Measurements from ENCODE around the gene CST5.

Gene CST5, protein sequence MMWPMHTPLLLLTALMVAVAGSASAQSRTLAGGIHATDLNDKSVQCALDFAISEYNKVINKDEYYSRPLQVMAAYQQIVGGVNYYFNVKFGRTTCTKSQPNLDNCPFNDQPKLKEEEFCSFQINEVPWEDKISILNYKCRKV

DNA sequence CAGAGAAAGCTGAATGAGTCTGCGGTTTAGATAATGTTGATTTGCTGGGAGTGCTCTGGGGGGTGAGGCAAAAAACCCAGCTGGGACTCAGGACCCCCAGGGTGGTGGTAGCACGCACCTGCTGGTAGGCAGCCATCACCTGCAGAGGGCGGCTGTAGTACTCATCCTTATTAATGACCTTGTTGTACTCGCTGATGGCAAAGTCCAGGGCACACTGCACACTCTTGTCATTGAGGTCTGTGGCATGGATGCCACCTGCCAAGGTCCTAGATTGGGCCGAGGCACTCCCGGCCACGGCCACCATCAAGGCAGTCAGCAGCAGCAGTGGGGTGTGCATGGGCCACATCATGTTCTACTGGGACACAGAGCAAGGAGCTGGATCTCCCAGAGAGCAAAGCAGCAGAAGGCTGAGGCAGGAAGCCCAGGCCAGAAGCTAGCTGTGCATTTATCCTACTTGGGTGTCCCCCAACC is at the start of gene CST5:
Gene CST5, minus strand, starts transcription at position 421 of the 471 bp plus-strand sequence. Its CDS starts 72 bp downstream, at position 349.
- no peak for DNase-seq (ENCODE audit: low read depth)
- TF ChIP-seq, protein P1, sequence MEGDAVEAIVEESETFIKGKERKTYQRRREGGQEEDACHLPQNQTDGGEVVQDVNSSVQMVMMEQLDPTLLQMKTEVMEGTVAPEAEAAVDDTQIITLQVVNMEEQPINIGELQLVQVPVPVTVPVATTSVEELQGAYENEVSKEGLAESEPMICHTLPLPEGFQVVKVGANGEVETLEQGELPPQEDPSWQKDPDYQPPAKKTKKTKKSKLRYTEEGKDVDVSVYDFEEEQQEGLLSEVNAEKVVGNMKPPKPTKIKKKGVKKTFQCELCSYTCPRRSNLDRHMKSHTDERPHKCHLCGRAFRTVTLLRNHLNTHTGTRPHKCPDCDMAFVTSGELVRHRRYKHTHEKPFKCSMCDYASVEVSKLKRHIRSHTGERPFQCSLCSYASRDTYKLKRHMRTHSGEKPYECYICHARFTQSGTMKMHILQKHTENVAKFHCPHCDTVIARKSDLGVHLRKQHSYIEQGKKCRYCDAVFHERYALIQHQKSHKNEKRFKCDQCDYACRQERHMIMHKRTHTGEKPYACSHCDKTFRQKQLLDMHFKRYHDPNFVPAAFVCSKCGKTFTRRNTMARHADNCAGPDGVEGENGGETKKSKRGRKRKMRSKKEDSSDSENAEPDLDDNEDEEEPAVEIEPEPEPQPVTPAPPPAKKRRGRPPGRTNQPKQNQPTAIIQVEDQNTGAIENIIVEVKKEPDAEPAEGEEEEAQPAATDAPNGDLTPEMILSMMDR (IDR thresholded peaks at IDR 0.05; ENCODE audit: low read depth, low read length), result no peak
- TF ChIP-seq, protein P2, sequence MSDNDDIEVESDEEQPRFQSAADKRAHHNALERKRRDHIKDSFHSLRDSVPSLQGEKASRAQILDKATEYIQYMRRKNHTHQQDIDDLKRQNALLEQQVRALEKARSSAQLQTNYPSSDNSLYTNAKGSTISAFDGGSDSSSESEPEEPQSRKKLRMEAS (IDR thresholded peaks at IDR 0.05; ENCODE audit: low read depth, low read length), result no peak
- no peak for TF ChIP-seq MYC (IDR thresholded peaks at IDR 0.05; ENCODE audit: low read depth, low read length)
- TF ChIP-seq POLR2A (IDR thresholded peaks at IDR 0.05; ENCODE audit: extremely low read depth, insufficient read length), result no peak

DNA sequence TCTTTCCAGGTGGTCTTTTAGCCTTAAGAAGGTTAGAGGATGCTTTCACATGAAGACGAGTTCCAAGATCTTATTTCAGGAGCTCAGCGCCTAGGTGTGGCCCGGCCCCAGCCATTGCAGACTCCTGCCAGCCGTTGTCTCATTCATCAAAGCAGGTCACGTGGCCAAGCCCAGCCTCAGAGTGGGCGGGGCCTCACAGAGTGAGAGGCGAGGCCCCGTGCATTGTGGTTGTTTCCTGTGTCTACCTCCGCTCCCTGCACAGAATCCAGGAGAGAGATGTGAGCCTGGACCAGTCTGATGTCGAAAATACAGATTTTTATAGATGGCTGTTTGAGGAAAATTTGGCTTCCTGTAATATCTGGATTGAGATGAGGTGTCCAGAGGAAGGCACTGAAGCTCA is 49.2 kb upstream of the CST5 start:
- H3K4me3 ChIP-seq (ENCODE audit: low read depth, low read length), result no peak overlapping the region
- no peak for TF ChIP-seq POLR2A (IDR thresholded peaks at IDR 0.05; ENCODE audit: extremely low read depth, insufficient read length)
- TF ChIP-seq, protein P1 (IDR thresholded peaks at IDR 0.05; ENCODE audit: low read depth, low read length), result no peak
- no peak for TF ChIP-seq MYC (IDR thresholded peaks at IDR 0.05; ENCODE audit: low read depth, low read length)
- TF ChIP-seq, protein P2 (IDR thresholded peaks at IDR 0.05; ENCODE audit: low read depth, low read length), result no peak
- no peak for DNase-seq (ENCODE audit: low read depth)

More for the DNA sequence above, at the start of gene CST5:
- no peak within 1 kb of the TSS for H3K4me3 ChIP-seq (ENCODE audit: low read depth, low read length)

DNA sequence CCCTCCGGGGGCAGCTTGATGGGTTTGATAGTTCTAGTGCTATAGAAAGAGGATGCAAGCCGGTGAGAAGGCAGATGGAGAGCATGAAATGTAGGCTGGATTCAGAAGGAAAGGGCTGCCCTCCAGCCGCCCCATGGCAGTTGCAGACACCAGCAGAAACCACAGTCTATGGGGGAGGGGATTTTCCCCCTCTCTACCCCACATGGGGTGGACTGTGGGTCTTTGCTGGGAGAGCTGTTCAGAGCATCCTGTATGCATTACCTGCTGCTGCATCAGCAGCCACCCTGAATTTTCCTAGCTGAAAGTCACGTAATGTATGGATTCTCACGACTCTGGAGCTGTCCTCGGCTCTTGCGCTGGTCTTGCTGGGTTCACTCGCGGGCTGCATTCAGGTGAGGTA is 48.8 kb upstream of the CST5 start:
- TF ChIP-seq, protein P1 (IDR thresholded peaks at IDR 0.05; ENCODE audit: low read depth, low read length), result no peak
- TF ChIP-seq MYC (IDR thresholded peaks at IDR 0.05; ENCODE audit: low read depth, low read length), result no peak
- TF ChIP-seq POLR2A (IDR thresholded peaks at IDR 0.05; ENCODE audit: extremely low read depth, insufficient read length), result no peak
- no peak for DNase-seq (ENCODE audit: low read depth)

DNA sequence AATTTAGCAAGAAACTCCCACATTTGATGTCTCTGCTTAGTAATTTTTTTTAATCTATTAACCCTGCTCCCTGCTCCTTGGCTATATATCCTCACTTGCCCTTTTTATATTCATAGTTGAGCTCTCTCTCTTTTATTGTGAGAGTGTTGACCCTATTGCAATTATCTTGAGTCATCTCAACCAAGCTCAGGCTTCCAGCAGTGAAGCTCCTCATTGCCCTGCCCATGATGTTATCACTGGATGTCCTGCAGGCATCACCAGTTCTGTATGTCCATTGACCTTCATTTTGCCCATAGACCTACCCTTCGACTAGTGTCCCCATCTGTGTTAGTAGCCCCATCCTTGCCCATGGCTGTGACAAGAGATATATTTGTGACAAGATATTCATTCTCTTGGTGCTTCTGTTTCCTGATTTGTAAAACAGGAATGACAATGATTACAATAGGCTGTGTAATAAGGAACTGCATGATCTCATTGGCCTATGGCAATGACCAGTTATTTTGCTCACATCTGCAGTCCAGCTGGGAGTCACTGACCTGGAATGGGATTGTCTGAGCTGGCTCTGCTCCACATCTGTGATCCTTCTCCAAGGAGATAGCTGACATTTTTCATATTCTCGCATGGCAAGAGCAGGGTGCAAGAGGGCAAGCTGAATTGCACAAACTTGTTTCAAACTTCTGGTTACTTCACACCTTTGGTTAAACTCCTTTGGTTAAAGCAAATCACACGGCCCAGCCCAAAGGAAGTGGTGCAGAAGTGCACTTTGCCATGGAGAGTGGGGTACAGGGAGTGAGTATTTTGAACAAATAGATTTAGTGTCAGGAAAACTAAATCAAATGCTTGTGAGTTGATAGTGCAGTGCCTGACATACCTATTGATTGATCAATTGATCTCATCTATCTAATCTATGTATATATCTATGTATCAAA is 47.7 kb upstream of the CST5 start:
- TF ChIP-seq, protein P1 (IDR thresholded peaks at IDR 0.05; ENCODE audit: low read depth, low read length), result no peak
- TF ChIP-seq POLR2A (IDR thresholded peaks at IDR 0.05; ENCODE audit: extremely low read depth, insufficient read length) (no peak), MYC (IDR thresholded peaks at IDR 0.05; ENCODE audit: low read depth, low read length) (no peak)
- TF ChIP-seq, protein P2 (IDR thresholded peaks at IDR 0.05; ENCODE audit: low read depth, low read length), result no peak
- no peak for DNase-seq (ENCODE audit: low read depth)
- no peak overlapping the region for H3K4me3 ChIP-seq (ENCODE audit: low read depth, low read length)

More for the DNA sequence above, 48.8 kb upstream of the CST5 start:
- H3K4me3 ChIP-seq (ENCODE audit: low read depth, low read length), result no peak overlapping the region

DNA sequence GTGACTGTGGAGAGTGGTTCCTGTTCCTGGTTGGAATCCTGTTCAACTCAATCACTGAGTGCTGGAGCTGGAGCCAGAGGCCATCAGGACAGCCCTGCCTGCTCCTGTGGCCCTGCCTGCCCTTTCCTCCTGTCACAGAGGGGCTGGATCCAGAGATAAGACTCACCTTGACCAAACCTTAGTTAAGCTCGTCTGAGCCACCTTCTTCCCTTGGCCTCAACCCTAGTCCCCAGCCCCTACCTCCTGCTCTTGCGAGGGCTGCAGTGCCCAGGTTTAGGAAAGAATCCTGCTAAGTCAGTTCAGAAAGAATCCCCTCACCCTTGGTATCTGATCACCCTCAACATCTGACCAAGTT is 47.0 kb upstream of the CST5 start:
- TF ChIP-seq MYC (IDR thresholded peaks at IDR 0.05; ENCODE audit: low read depth, low read length), result no peak
- TF ChIP-seq, protein P2 (IDR thresholded peaks at IDR 0.05; ENCODE audit: low read depth, low read length), result no peak
- no peak for TF ChIP-seq POLR2A (IDR thresholded peaks at IDR 0.05; ENCODE audit: extremely low read depth, insufficient read length)
- TF ChIP-seq, protein P1 (IDR thresholded peaks at IDR 0.05; ENCODE audit: low read depth, low read length), result no peak
- no peak for DNase-seq (ENCODE audit: low read depth)

More for the DNA sequence above, 47.0 kb upstream of the CST5 start:
- H3K4me3 ChIP-seq (ENCODE audit: low read depth, low read length), result no peak overlapping the region
